GM12878 (cell line): ENCODE results near the gene EYA2.

ENCODE experiments used
- CREB1 ChIP-seq: IDR thresholded peaks from 2 replicates; pipeline ENCODE4 v1.6.1; 2012; ENCODE audit warnings: low read depth, mild to moderate bottlenecking, inconsistent platforms
- CREM ChIP-seq: IDR thresholded peaks from 2 replicates; pipeline ENCODE4 v1.6.1; 2014; ENCODE audit warnings: antibody characterized with exemption, low read depth
- CTCF ChIP-seq, 3 experiments: IDR thresholded peaks in 2 of 3; conservative IDR thresholded peaks in 1 of 3; 2 replicates each; pipeline ENCODE4 v1.5.1; 2011; ENCODE audit warnings: low read depth in 3 of 3, low read length in 3 of 3, mild to moderate bottlenecking in 3 of 3, control low read depth in 2 of 3, moderate library complexity in 2 of 3, inconsistent platforms in 1 of 3, mixed read lengths in 1 of 3; ENCODE audit not compliant: control insufficient read depth in 2 of 3, insufficient read depth in 1 of 3; ENCODE audit errors: extremely low read depth in 1 of 3
- HDAC2 ChIP-seq: fragments of 200-600 bp; sonication (generic); IDR thresholded peaks from 2 replicates; pipeline ENCODE4 v1.6.1; 2017
- MYC ChIP-seq: IDR thresholded peaks from 2 replicates; pipeline ENCODE4 v1.6.1; 2011; ENCODE audit warnings: mild to moderate bottlenecking, low read length, moderate library complexity, inconsistent platforms; ENCODE audit not compliant: insufficient read depth, insufficient replicate concordance, insufficient read length, severe bottlenecking
- PBX3 ChIP-seq: IDR thresholded peaks from 2 replicates; pipeline ENCODE4 v1.6.1; 2011; ENCODE audit warnings: mild to moderate bottlenecking, low read depth, low read length, moderate library complexity; ENCODE audit not compliant: insufficient replicate concordance
- POLR2AphosphoS5 ChIP-seq: IDR thresholded peaks from 2 replicates; pipeline ENCODE4 v1.6.1; 2011; ENCODE audit warnings: mild to moderate bottlenecking, low read length, inconsistent platforms
- SREBF2 ChIP-seq: IDR thresholded peaks from 2 replicates; pipeline ENCODE4 v1.6.1; 2012; ENCODE audit warnings: mild to moderate bottlenecking, low read length
- TCF7 ChIP-seq: IDR thresholded peaks from 2 replicates; pipeline ENCODE4 v1.6.1; 2014; ENCODE audit warnings: antibody characterized with exemption, borderline replicate concordance
- ZSCAN29 ChIP-seq: fragments of 450-650 bp; IDR thresholded peaks from 2 replicates; pipeline ENCODE4 v1.6.1; 2017; ENCODE audit warnings: mild to moderate bottlenecking, moderate library complexity

- TF ChIP-seq CREB1 (no peak), MYC (no peak), SREBF2 (no peak), PBX3 (no peak), HDAC2 (no peak), ZSCAN29 (no peak), CREM (no peak), POLR2AphosphoS5 (no peak), CTCF (IDR thresholded peaks at IDR 0.05 in 2 of 3, conservative IDR thresholded peaks at IDR 0.05 in 1 of 3; ENCODE audit: control insufficient read depth in 2 of 3, extremely low read depth in 1 of 3, insufficient read depth in 1 of 3, low read depth in 3 of 3, low read length in 3 of 3) (no peak), TCF7 (no peak)
Measured at GRCh38 chr20:47099825-47100441, 205.3 kb downstream of the EYA2 start.
